Cerebellar cortex (tissue), 1 donor: ENCODE data around the gene ZNF646.
A peak's percentile ranks its signal among the peaks of the same experiment; 100 is the strongest.

Experiments used
- DNase-seq: peaks from one replicate; pipeline ENCODE4 v3.0.0-alpha.2; 2015; ENCODE audit warnings: low spot score

The ZNF646 gene

GRCh38 chr16:31073970-31074813 is at the start of gene ZNF646, which contains the start of gene ZNF668:
Gene ZNF646 (plus strand): TSS chr16:31074422. CDS start chr16:31076325, 1,903 bp downstream.
Gene ZNF668 (minus strand): TSS chr16:31074240. CDS start chr16:31064459, 9,781 bp downstream.
- peak; percentile 100 for DNase-seq

- no peak for DNase-seq
Measured at GRCh38 chr16:31025339-31025738, 48.9 kb upstream of the ZNF646 start.

GRCh38 chr16:31029272-31029671 is 45.0 kb upstream of the ZNF646 start:
- DNase-seq = no peak

- DNase-seq = no peak
Measured at GRCh38 chr16:31031276-31031675, 42.9 kb upstream of the ZNF646 start.

- peak; percentile 99 for DNase-seq
Measured at GRCh38 chr16:31032736-31033708, 41.2 kb upstream of the ZNF646 start, which contains the start of gene STX4. Gene STX4 (plus strand): TSS chr16:31033558. CDS start chr16:31033806, 248 bp downstream.

- peak; percentile 93 for DNase-seq
Measured at GRCh38 chr16:31033709-31034492, 40.3 kb upstream of the ZNF646 start.

GRCh38 chr16:31036691-31037090 is 37.5 kb upstream of the ZNF646 start:
- DNase-seq = no peak

GRCh38 chr16:31038993-31039392 is 35.2 kb upstream of the ZNF646 start:
- DNase-seq = no peak

- no peak for DNase-seq
Measured at GRCh38 chr16:31042866-31043265, 31.4 kb upstream of the ZNF646 start.

- DNase-seq = no peak
Measured at GRCh38 chr16:31043352-31043751, 30.9 kb upstream of the ZNF646 start.

- DNase-seq = no peak
Measured at GRCh38 chr16:31043898-31044481, 30.2 kb upstream of the ZNF646 start.

- DNase-seq = no peak
Measured at GRCh38 chr16:31050280-31051030, 23.8 kb upstream of the ZNF646 start.

- DNase-seq = no peak
Measured at GRCh38 chr16:31052114-31052513, 22.1 kb upstream of the ZNF646 start.

GRCh38 chr16:31055613-31056012 is 18.6 kb upstream of the ZNF646 start:
- DNase-seq = no peak

GRCh38 chr16:31061126-31061812 is 13.0 kb upstream of the ZNF646 start:
- no peak for DNase-seq

- DNase-seq = no peak
Measured at GRCh38 chr16:31061813-31062440, 12.3 kb upstream of the ZNF646 start.

GRCh38 chr16:31063495-31063842 is 10.8 kb upstream of the ZNF646 start:
- no peak for DNase-seq

GRCh38 chr16:31063843-31064611 is 10.2 kb upstream of the ZNF646 start:
- DNase-seq = no peak
